ENCODE results near the gene ERC2.

DNA sequence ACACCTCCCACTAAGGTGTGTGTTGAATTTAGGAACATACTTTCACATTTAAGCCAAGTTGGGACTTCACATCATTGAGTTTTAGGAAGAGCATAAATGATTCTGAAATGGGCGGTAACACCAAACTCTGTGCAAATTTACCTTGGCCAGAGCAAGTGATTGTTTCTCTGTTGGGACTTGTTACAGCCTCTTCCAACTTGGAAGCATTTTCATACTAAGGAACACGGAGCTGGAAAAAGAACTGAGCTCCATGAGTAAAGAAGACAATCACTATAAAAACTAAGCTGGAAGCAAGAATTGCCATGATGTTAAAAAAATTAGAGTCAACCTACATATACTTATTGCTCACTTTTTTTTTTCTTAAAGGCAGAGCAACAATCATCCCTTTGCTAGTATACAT lies 371.3 kb downstream of the ERC2 start:
- TF ChIP-seq, protein P1, sequence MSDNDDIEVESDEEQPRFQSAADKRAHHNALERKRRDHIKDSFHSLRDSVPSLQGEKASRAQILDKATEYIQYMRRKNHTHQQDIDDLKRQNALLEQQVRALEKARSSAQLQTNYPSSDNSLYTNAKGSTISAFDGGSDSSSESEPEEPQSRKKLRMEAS (IDR thresholded peaks at IDR 0.05) = no peak
- TF ChIP-seq RAD21 (IDR thresholded peaks at IDR 0.05; ENCODE audit: low read depth) (no peak), CREB1 (IDR thresholded peaks at IDR 0.05; ENCODE audit: low read depth) (no peak), TAF1 (IDR thresholded peaks at IDR 0.05; ENCODE audit: low read depth) (no peak), TCF12 (IDR thresholded peaks at IDR 0.05; ENCODE audit: low read depth) (no peak), EP300 (IDR thresholded peaks at IDR 0.05; ENCODE audit: borderline replicate concordance) (no peak), NFIC (IDR thresholded peaks at IDR 0.05) (no peak), YY1 (IDR thresholded peaks at IDR 0.05; ENCODE audit: low read depth) (no peak), CEBPB (IDR thresholded peaks at IDR 0.05) (no peak)
- TF ChIP-seq, protein P2, sequence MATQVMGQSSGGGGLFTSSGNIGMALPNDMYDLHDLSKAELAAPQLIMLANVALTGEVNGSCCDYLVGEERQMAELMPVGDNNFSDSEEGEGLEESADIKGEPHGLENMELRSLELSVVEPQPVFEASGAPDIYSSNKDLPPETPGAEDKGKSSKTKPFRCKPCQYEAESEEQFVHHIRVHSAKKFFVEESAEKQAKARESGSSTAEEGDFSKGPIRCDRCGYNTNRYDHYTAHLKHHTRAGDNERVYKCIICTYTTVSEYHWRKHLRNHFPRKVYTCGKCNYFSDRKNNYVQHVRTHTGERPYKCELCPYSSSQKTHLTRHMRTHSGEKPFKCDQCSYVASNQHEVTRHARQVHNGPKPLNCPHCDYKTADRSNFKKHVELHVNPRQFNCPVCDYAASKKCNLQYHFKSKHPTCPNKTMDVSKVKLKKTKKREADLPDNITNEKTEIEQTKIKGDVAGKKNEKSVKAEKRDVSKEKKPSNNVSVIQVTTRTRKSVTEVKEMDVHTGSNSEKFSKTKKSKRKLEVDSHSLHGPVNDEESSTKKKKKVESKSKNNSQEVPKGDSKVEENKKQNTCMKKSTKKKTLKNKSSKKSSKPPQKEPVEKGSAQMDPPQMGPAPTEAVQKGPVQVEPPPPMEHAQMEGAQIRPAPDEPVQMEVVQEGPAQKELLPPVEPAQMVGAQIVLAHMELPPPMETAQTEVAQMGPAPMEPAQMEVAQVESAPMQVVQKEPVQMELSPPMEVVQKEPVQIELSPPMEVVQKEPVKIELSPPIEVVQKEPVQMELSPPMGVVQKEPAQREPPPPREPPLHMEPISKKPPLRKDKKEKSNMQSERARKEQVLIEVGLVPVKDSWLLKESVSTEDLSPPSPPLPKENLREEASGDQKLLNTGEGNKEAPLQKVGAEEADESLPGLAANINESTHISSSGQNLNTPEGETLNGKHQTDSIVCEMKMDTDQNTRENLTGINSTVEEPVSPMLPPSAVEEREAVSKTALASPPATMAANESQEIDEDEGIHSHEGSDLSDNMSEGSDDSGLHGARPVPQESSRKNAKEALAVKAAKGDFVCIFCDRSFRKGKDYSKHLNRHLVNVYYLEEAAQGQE (IDR thresholded peaks at IDR 0.05; ENCODE audit: low read depth) = no peak
- TF ChIP-seq, protein P3, sequence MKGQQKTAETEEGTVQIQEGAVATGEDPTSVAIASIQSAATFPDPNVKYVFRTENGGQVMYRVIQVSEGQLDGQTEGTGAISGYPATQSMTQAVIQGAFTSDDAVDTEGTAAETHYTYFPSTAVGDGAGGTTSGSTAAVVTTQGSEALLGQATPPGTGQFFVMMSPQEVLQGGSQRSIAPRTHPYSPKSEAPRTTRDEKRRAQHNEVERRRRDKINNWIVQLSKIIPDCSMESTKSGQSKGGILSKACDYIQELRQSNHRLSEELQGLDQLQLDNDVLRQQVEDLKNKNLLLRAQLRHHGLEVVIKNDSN (IDR thresholded peaks at IDR 0.05) = no peak

Measured in Ishikawa (cell line).